Activated T-helper 2 cell treated with anti-CD3 and anti-CD28 coated beads, Interferon-gamma antibody, Interleukin-2, Interleukin-4, amounts not matched to agents 10 μg/mL and 5 μg/mL and 100 μg/mL, durations not matched to agents 14 hours and 24 hours and 36 hours (primary cell): Measurements from ENCODE around the gene ZC3H10. TPM values are rescaled to one million over a fixed set of nuclear protein-coding genes. Genes with fewer than 3 reads are reported as not detected.
"Not testable (repeated sequence)": the region's sequence is repeated elsewhere in the genome, so short reads cannot be mapped to it uniquely, and the experiment has no call there.

Experiments used
- DNase-seq: peaks from one replicate; pipeline ENCODE4 v3.0.0; 2021; ENCODE audit warnings: low spot score
- H3K27ac Mint-ChIP-seq: one replicate; pipeline ENCODE4 v1.8.0; 2021; ENCODE audit warnings: mixed read lengths
- H3K27me3 Mint-ChIP-seq: one replicate; pipeline ENCODE4 v1.8.0; 2021; ENCODE audit warnings: low read depth, mixed read lengths
- H3K36me3 Mint-ChIP-seq: one replicate; pipeline ENCODE4 v1.8.0; 2021; ENCODE audit warnings: low read depth, mixed read lengths
- H3K4me1 Mint-ChIP-seq: one replicate; pipeline ENCODE4 v1.8.0; 2021; ENCODE audit warnings: low read depth, mixed read lengths
- H3K4me3 Mint-ChIP-seq: one replicate; pipeline ENCODE4 v1.8.0; 2021; ENCODE audit warnings: low read depth, mild to moderate bottlenecking, moderate library complexity, mixed read lengths
- H3K9me3 Mint-ChIP-seq: one replicate; pipeline ENCODE4 v1.8.0; 2021; ENCODE audit warnings: mixed read lengths
- intact Hi-C: fragments of 100-400 bp; cut with micrococcal nuclease; formaldehyde crosslinking; loops from one replicate; pipeline ENCODE4 v1.15.1; 2023
- total RNA-seq: library from RNA; stranded (reverse); gene quantifications from 2 replicates; pipeline ENCODE4 v1.2.3, GENCODE V29; 2022

The ZC3H10 gene, protein sequence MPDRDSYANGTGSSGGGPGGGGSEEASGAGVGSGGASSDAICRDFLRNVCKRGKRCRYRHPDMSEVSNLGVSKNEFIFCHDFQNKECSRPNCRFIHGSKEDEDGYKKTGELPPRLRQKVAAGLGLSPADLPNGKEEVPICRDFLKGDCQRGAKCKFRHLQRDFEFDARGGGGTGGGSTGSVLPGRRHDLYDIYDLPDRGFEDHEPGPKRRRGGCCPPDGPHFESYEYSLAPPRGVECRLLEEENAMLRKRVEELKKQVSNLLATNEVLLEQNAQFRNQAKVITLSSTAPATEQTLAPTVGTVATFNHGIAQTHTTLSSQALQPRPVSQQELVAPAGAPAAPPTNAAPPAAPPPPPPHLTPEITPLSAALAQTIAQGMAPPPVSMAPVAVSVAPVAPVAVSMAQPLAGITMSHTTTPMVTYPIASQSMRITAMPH
- total RNA-seq = 7.7 and 9.2 TPM in 2 replicates

DNA sequence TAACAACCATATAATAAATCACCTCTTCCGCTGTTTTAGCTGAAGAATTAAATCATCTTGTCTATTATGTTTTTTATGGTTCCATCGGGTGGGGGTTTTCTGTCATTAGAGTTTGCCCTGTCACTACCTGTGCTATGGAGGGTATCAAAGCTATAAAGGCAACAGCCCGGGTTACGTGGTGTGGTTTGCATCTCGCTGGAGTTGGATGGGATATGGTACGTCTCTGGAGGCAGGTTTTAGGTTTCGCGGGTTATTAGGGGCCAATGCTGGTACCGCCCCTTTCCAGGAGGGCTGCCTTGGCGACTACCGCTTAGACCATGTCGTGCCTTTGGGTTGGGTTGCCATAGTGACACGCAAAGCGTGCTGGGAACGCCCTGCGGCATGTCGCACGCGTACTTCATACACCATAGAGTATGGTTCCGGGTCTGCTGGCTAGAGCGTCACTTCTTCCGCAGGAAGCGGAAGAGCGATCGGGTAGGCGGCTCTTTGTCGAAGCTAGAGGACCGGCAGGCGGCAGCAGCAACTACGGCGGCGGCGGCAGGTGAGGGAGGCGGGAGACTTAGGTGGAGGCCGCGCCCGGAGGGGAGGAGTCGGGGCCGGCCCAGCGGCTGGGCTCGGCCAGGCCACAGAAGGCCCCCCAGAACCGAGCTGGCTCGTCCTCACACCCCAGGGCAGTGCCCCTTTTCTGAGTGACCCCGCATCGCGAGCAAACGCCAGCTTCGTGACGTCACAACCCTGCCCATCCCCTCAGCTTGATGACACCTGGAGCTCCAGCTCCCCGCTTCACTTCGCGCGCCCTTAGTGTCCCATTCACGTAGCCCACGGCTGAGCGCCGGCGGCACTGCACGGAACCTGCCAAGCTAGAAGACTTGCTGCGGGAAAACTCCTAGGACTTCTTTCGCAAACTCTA lies at the start of gene ZC3H10:
Gene ZC3H10 (plus strand): TSS at position 489 of the 910 bp plus-strand sequence. CDS start 2,297 bp downstream, outside the sequence.
- peak; percentile 98 for DNase-seq
- peaks cover 27% of the 10 kb centered on the region for H3K4me1 Mint-ChIP-seq
- no peaks in the 10 kb centered on the region for H3K27me3 Mint-ChIP-seq
- peaks cover 58% of the 10 kb centered on the region for H3K36me3 Mint-ChIP-seq
- intact Hi-C loops = loop anchor here (1.0 to 5.0 kb wide), 13 partner anchors 8 to 514 kb away; partner anchors contain the start of genes ANKRD52, BAZ2A, CNPY2 and MYL6
- no peaks in the 10 kb centered on the region for H3K9me3 Mint-ChIP-seq
- H3K27ac Mint-ChIP-seq = peak within 1 kb of the TSS; percentile 99
- peak within 1 kb of the TSS; percentile 99 for H3K4me3 Mint-ChIP-seq

DNA sequence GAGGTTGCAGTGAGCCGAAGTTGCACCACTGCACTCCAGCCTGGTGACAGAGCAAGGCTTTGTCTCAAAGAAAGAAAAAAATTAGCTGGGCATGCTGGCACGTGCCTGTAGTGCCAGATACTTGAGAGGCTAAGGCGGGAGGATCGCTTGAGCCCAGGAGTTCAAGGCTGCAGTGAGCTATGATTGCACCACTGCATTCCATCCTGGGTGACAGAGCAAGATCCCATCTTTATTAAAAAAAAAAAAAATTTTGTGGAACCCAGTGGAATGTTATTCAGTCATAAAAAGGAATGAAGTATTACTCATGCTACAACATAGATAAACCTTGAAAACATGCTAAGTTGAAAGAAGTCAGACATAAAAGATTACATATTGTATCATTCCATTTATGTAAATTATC lies 46.4 kb upstream of the ZC3H10 start:
- no peaks in the 10 kb centered on the region for H3K36me3 Mint-ChIP-seq
- peaks cover 7% of the 10 kb centered on the region for H3K4me1 Mint-ChIP-seq
- peaks cover 2% of the 10 kb centered on the region for H3K27me3 Mint-ChIP-seq
- intact Hi-C loops = no loop called here
- no peak overlapping the region for H3K27ac Mint-ChIP-seq
- H3K9me3 Mint-ChIP-seq = no peaks in the 10 kb centered on the region
- no peak for DNase-seq
- no peak overlapping the region for H3K4me3 Mint-ChIP-seq

- Mint-ChIP-seq H3K27ac (no peak overlapping the region), H3K4me3 (no peak overlapping the region), H3K27me3 (peaks cover 6% of the 10 kb centered on the region), H3K36me3 (no peaks in the 10 kb centered on the region), H3K4me1 (peaks cover 7% of the 10 kb centered on the region), H3K9me3 (no peaks in the 10 kb centered on the region)
- intact Hi-C loops = no loop called here
- DNase-seq = no peak
Observed at GRCh38 chr12:56074396-56074795, 43.7 kb upstream of the ZC3H10 start.

GRCh38 chr12:56077966-56078365 lies 40.1 kb upstream of the ZC3H10 start:
- not testable (repeated sequence) for H3K27ac Mint-ChIP-seq, DNase-seq, H3K36me3 Mint-ChIP-seq, H3K4me1 Mint-ChIP-seq, H3K4me3 Mint-ChIP-seq, H3K9me3 Mint-ChIP-seq
- intact Hi-C loops = loop anchor here (2.0 kb wide), 1 partner anchor 31 kb away; no protein-coding TSS in a partner anchor
- peaks cover 24% of the 10 kb centered on the region for H3K27me3 Mint-ChIP-seq

- no peaks in the 10 kb centered on the region for H3K9me3 Mint-ChIP-seq
- H3K36me3 Mint-ChIP-seq = no peaks in the 10 kb centered on the region
- no peak for DNase-seq
- intact Hi-C loops = loop anchor here (2.0 kb wide), 1 partner anchor 32 kb away; no protein-coding TSS in a partner anchor
- H3K27me3 Mint-ChIP-seq = peaks cover 25% of the 10 kb centered on the region
- H3K4me3 Mint-ChIP-seq = peak overlapping the region; percentile 68
- no peak overlapping the region for H3K27ac Mint-ChIP-seq
- peaks cover 2% of the 10 kb centered on the region for H3K4me1 Mint-ChIP-seq
Observed at GRCh38 chr12:56078427-56078826, 39.6 kb upstream of the ZC3H10 start.

DNA sequence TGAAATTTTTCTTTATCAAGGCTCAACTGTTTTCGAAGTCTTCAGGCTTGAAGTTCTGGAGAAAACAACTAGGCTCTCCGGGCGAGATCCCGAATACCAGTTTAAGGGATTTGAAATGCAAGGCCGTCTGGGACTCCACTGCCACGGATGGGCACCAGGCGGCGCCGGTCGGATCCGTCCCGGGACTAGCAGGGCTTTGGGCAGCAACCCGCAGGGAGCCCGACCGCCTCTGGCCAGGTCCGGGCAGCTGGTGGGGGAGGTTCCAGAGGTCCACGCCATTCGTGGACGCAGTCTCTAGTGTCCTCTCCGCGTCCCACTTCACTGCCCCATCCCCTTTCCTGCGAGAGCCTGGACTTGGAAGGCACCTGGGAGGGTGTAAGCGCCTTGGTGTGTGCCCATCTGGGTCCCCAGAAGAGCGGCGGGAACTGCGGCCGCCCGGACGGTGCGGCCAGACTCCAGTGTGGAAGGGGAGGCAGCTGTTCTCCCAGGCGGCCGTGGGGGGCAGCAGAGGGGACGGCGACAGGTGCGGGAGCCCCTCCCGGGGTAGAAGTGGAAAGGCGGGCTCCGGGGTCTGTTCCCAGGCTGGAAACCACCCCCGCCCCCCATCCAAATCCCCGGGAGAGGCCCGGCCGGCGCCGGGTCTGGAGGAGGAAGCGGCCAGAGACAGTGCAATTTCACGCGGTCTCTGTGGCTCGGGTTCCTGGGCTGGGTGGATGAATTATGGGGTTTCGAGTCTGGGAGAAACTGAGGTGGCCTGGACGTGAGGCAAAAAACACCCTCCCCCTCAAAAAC lies 38.9 kb upstream of the ZC3H10 start:
- Mint-ChIP-seq H3K4me3 (peak overlapping the region; percentile 68), H3K9me3 (no peaks in the 10 kb centered on the region), H3K36me3 (no peaks in the 10 kb centered on the region), H3K4me1 (peaks cover 2% of the 10 kb centered on the region), H3K27ac (no peak overlapping the region), H3K27me3 (peaks cover 31% of the 10 kb centered on the region)
- intact Hi-C loops = loop anchor here (1.0 to 2.0 kb wide), 2 partner anchors 25 to 32 kb away; partner anchors contain the start of gene PA2G4
- DNase-seq = peak; percentile 37

DNA sequence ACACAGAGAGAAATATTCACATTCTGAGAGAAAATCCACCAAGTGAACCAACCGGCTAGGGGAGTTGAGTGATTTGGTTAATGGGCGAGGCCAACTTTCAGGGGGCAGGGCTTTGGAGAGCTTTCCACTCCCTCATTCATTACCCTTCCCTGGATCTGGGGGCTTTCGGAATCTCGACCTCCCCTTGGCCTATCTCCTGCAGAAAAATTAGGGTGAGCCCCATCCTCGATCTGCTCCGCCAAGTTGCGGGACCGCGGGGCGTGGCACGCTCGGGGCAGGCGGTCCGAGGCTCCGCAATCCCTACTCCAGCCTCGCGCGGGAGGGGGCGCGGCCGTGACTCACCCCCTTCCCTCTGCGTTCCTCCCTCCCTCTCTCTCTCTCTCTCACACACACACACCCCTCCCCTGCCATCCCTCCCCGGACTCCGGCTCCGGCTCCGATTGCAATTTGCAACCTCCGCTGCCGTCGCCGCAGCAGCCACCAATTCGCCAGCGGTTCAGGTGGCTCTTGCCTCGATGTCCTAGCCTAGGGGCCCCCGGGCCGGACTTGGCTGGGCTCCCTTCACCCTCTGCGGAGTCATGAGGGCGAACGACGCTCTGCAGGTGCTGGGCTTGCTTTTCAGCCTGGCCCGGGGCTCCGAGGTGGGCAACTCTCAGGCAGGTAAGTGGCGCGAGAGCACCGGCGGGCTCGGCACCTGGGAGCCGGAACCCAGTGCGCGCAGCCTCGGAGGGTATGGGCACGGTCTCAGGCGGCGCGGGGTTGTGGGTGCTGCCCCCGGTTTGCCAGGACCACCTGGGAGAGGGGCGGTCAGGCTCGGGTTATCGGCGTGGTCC lies 38.1 kb upstream of the ZC3H10 start, which contains the start of gene ERBB3:
Gene ERBB3 (plus strand): TSS at position 443 of the 833 bp plus-strand sequence. CDS start 136 bp downstream, at position 579.
- Mint-ChIP-seq H3K4me3 (peak within 1 kb of the TSS; percentile 68), H3K4me1 (peaks cover 2% of the 10 kb centered on the region), H3K9me3 (no peaks in the 10 kb centered on the region), H3K27ac (no peak within 1 kb of the TSS), H3K27me3 (peaks cover 32% of the 10 kb centered on the region), H3K36me3 (no peaks in the 10 kb centered on the region)
- intact Hi-C loops = loop anchor here (1.0 to 2.0 kb wide), 2 partner anchors 24 to 33 kb away; partner anchors contain the start of gene PA2G4
- DNase-seq = peak; percentile 55

GRCh38 chr12:56080556-56081138 lies 37.4 kb upstream of the ZC3H10 start:
- Mint-ChIP-seq H3K27me3 (peaks cover 34% of the 10 kb centered on the region), H3K36me3 (no peaks in the 10 kb centered on the region), H3K4me3 (peak overlapping the region; percentile 68), H3K27ac (no peak overlapping the region), H3K4me1 (peaks cover 4% of the 10 kb centered on the region), H3K9me3 (no peaks in the 10 kb centered on the region)
- intact Hi-C loops = no loop called here
- no peak for DNase-seq

DNA sequence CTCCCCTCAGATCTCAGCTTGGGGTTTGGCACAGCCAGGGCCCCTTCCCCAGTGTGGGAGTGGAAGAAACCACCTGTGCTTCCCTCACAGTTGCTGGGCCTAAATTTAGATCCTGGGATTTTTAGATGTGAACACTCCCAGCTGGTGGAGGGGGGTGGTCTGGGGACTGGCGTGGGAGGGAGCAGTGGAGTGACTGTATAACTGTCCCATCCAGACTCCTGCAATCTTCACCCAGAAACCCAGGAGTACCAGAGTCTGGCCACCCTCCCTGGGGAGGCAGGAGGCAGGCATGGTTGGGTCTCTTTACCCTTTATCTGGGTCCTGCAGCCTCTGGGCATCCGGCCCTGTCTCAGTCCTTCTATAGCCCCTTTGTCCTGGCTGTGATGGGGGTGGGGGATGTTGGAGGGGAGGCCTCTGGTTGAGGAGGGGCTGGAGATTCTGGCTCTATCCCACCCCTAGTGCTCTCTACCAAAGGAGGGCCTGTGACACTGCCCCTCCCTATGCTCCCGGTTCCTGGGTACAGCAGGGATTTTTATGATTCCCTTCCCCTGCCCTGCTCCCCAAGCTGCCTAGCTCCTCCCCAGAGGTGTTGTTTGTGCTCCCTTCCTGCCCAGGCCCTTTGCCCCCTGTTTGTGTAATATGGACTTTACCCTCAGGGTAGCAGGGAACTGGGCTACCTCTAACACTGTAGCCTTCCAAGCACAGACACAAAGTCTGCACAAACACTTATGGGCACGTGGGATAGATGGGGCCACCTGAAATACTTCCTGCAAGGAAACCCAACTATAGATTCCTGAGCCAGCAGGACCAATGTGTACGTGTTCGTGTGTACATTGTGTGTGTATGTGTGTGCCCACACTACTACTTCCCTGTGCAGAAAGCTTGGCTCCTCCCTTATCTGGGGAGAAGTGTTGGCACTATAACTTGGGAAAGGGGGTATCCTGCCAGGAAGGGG lies 36.4 kb upstream of the ZC3H10 start:
- Mint-ChIP-seq H3K36me3 (no peaks in the 10 kb centered on the region), H3K27ac (no peak overlapping the region), H3K4me1 (peaks cover 4% of the 10 kb centered on the region), H3K4me3 (peak overlapping the region; percentile 68), H3K27me3 (peaks cover 34% of the 10 kb centered on the region), H3K9me3 (no peaks in the 10 kb centered on the region)
- intact Hi-C loops = no loop called here
- no peak for DNase-seq

DNA sequence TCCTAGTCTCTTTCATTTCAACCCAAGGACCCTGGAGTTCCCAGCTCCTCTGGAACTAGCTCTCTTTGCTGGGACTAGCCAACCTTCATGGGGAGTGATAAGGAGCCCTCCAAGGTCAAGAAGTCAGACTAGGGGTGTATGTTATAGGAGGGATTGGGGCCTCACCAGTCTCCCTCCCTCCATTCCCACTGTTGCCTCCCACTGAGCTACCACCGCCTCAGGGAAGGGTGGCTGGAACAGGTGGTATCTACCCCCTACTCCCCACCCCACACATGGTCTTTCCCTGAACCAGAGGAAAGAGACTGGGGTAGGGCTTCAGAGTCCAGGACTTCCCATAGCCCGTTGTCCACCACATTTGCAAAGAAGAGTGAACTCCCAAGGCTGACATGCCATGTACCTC lies 35.7 kb upstream of the ZC3H10 start:
- H3K9me3 Mint-ChIP-seq = no peaks in the 10 kb centered on the region
- H3K36me3 Mint-ChIP-seq = no peaks in the 10 kb centered on the region
- H3K27me3 Mint-ChIP-seq = peaks cover 34% of the 10 kb centered on the region
- peaks cover 4% of the 10 kb centered on the region for H3K4me1 Mint-ChIP-seq
- H3K27ac Mint-ChIP-seq = no peak overlapping the region
- intact Hi-C loops = no loop called here
- DNase-seq = no peak
- no peak overlapping the region for H3K4me3 Mint-ChIP-seq
